Neural progenitor cell (in vitro differentiated cells): Measurements from ENCODE around the gene SURF2.

Experiments
- CTCF ChIP-seq: fragments of 200-600 bp; sonication (generic); IDR thresholded peaks from 2 replicates; pipeline ENCODE4 v1.5.1; 2017; ENCODE audit warnings: antibody characterized with exemption, mild to moderate bottlenecking
- EZH2 ChIP-seq: fragments of 200-600 bp; sonication (generic); IDR thresholded peaks from 2 replicates; pipeline ENCODE4 v1.6.1; 2017; ENCODE audit warnings: antibody characterized with exemption, mild to moderate bottlenecking, moderate library complexity

DNA sequence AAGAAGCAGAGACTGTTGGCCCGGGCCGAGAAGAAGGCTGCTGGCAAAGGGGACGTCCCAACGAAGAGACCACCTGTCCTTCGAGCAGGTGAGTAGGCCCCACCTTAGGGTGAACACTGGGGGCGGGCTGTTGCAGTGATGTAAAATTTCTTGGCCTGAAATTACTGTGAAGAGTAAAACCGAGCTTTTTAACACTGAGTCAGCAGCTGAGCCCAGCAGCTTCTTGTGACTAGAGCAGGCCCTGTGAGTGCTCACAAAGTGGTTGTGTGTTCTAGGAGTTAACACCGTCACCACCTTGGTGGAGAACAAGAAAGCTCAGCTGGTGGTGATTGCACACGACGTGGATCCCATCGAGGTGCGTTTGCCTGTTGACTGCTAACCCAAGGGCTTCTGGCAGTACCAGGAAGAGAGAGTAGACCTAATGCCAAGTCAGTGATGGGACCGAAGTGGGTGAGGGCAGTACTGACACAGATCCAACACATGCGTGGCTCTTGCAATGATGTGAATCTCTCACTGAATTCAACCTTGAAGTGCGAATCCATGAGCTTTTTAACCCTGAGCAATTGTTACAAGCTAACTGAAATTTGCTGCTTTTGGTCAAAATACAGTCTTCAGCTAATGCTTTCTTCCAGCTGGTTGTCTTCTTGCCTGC lies 6.3 kb upstream of the SURF2 start:
- TF ChIP-seq CTCF (no peak), EZH2 (no peak)
